ENCODE data around the gene MKNK1.
"Not testable (repeated sequence)": the region's sequence is repeated elsewhere in the genome, so short reads cannot be mapped to it uniquely, and the experiment has no call there.

Gene MKNK1

GRCh38 chr1:46603858-46604549 lies at the start of gene MKNK1:
MKNK1 (minus strand) TSS chr1:46604268; CDS start chr1:46583327, 20,941 bp downstream.
- peak; percentile 100 for DNase-seq (ENCODE audit: low spot score)

- peak; percentile 43 for DNase-seq (ENCODE audit: low spot score)
These were observed 49.4 kb upstream of the MKNK1 start for GRCh38 chr1:46653405-46653958.

GRCh38 chr1:46652321-46653100 lies 48.4 kb upstream of the MKNK1 start:
- DNase-seq (ENCODE audit: low spot score) = no peak

GRCh38 chr1:46651152-46651551 lies 47.1 kb upstream of the MKNK1 start:
- DNase-seq (ENCODE audit: low spot score) = not testable (repeated sequence)

- DNase-seq (ENCODE audit: low spot score) = no peak
These were observed 46.4 kb upstream of the MKNK1 start for GRCh38 chr1:46650491-46650890.

- no peak for DNase-seq (ENCODE audit: low spot score)
These were observed 45.7 kb upstream of the MKNK1 start for GRCh38 chr1:46649764-46650163.

- DNase-seq (ENCODE audit: low spot score) = no peak
These were observed 43.5 kb upstream of the MKNK1 start for GRCh38 chr1:46647611-46648010.

- no peak for DNase-seq (ENCODE audit: low spot score)
These were observed 42.8 kb upstream of the MKNK1 start for GRCh38 chr1:46646844-46647243.

GRCh38 chr1:46646331-46646730 lies 42.3 kb upstream of the MKNK1 start:
- DNase-seq (ENCODE audit: low spot score) = no peak

GRCh38 chr1:46645815-46646214 lies 41.7 kb upstream of the MKNK1 start:
- no peak for DNase-seq (ENCODE audit: low spot score)

- peak; percentile 89 for DNase-seq (ENCODE audit: low spot score)
These were observed 39.3 kb upstream of the MKNK1 start for GRCh38 chr1:46643368-46643775.

- DNase-seq (ENCODE audit: low spot score) = no peak
These were observed 38.1 kb upstream of the MKNK1 start for GRCh38 chr1:46642115-46642680.

- DNase-seq (ENCODE audit: low spot score) = no peak
These were observed 35.5 kb upstream of the MKNK1 start for GRCh38 chr1:46639547-46639946.

GRCh38 chr1:46638921-46639320 lies 34.9 kb upstream of the MKNK1 start:
- DNase-seq (ENCODE audit: low spot score) = no peak

- DNase-seq (ENCODE audit: low spot score) = no peak
These were observed 33.5 kb upstream of the MKNK1 start for GRCh38 chr1:46637444-46638083.

GRCh38 chr1:46635205-46635604 lies 31.1 kb upstream of the MKNK1 start:
- no peak for DNase-seq (ENCODE audit: low spot score)

GRCh38 chr1:46630719-46631118 lies 26.7 kb upstream of the MKNK1 start:
- no peak for DNase-seq (ENCODE audit: low spot score)

- no peak for DNase-seq (ENCODE audit: low spot score)
These were observed 19.9 kb upstream of the MKNK1 start for GRCh38 chr1:46623743-46624644.

- peak; percentile 61 for DNase-seq (ENCODE audit: low spot score)
These were observed 18.3 kb upstream of the MKNK1 start for GRCh38 chr1:46622344-46622743.

GRCh38 chr1:46621930-46622329 lies 17.9 kb upstream of the MKNK1 start:
- peak; percentile 56 for DNase-seq (ENCODE audit: low spot score)

- no peak for DNase-seq (ENCODE audit: low spot score)
These were observed 15.7 kb upstream of the MKNK1 start for GRCh38 chr1:46619656-46620258.
